Measurements from ENCODE around the gene LAMA4. TPM values are rescaled to one million over a fixed set of nuclear protein-coding genes. Genes with fewer than 3 reads are reported as not detected.

Gene LAMA4
- polyA plus RNA-seq, 1 donor from 2014 or later: 0.69 TPM

DNA sequence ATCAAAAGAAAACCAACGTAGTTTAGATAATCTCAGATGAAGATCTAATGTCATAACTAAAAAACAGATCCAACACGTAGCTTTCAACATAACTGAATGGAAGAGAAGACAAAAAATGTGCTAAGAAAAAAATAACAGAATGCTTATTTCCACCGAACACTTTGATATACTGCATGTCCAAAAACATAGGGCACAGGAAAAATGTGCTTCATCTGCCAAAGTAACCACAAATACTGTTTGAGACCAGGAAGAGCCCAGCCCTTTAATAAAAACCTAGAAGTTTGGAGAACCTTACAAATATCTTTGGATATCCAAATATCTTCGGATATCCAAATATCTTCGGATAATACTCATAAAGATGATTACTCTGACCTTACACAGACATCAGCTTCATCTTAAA is 19.8 kb downstream of the LAMA4 start:
- no peak for TF ChIP-seq RAD21 (conservative IDR thresholded peaks at IDR 0.05)

DNA sequence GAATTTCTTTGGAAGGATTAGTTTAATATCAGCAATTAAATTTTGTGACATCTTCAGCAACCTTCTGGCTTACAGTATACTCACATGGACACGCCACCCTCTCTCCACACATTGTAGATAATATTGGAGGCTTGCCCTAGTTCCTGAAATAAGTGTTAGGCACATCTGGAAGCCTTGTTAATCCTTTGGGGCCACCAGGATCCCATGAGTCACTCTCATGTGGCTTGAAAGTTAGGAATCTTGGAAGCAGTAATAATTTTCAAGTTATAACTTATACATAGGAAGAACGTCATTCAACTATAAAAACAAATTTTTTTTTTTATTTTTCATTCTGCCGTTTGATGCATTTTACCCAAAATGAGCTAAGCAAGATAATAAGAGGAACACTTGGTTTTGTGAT is 20.5 kb downstream of the LAMA4 start:
- H3K4me3 ChIP-seq (ENCODE audit: low read length): no peak overlapping the region
- no peaks in the 10 kb centered on the region for H3K9me2 ChIP-seq (ENCODE audit: insufficient read depth, low read length)
- no peak overlapping the region for H3K9ac ChIP-seq (ENCODE audit: low read length)
- no peaks in the 10 kb centered on the region for H3K9me3 ChIP-seq (ENCODE audit: low read length)
- no peak overlapping the region for H3K27ac ChIP-seq (ENCODE audit: low read length)
- no peaks in the 10 kb centered on the region for H3K79me2 ChIP-seq (replicated peaks; ENCODE audit: insufficient read depth, low read length)
- H2AFZ ChIP-seq (ENCODE audit: low read depth, low read length): no peak overlapping the region
- H3K4me2 ChIP-seq (ENCODE audit: low read length): no peak overlapping the region
- no peaks in the 10 kb centered on the region for H4K20me1 ChIP-seq (ENCODE audit: insufficient read depth)
- no peaks in the 10 kb centered on the region for H3K27me3 ChIP-seq (ENCODE audit: insufficient read depth, low read depth, low read length)
- H3F3A ChIP-seq (ENCODE audit: insufficient read depth, low read length, poor library complexity, severe bottlenecking): no peaks in the 10 kb centered on the region
- no peaks in the 10 kb centered on the region for H3K36me3 ChIP-seq (ENCODE audit: insufficient read depth, low read length)
- no peak for TF ChIP-seq CTCF (IDR thresholded peaks at IDR 0.05; ENCODE audit: poor library complexity, severe bottlenecking)
- TF ChIP-seq RAD21 (conservative IDR thresholded peaks at IDR 0.05): no peak
- TF ChIP-seq EZH2 (IDR thresholded peaks at IDR 0.05; ENCODE audit: borderline replicate concordance, insufficient read depth, low read length, poor library complexity, severe bottlenecking): no peak
- TF ChIP-seq MXI1 (conservative IDR thresholded peaks at IDR 0.05; ENCODE audit: poor library complexity, severe bottlenecking): no peak
- TF ChIP-seq EP300 (conservative IDR thresholded peaks at IDR 0.05; ENCODE audit: poor library complexity, severe bottlenecking): no peak
- TF ChIP-seq POLR2AphosphoS5 (IDR thresholded peaks at IDR 0.05): no peak
- no peak for TF ChIP-seq TAF1 (IDR thresholded peaks at IDR 0.05; ENCODE audit: low read depth)
- TF ChIP-seq REST (IDR thresholded peaks at IDR 0.05; ENCODE audit: borderline replicate concordance): no peak
- no peak for TF ChIP-seq SMC3 (conservative IDR thresholded peaks at IDR 0.05; ENCODE audit: poor library complexity)

More for the DNA sequence above, 19.8 kb downstream of the LAMA4 start:
- H3K9me3 ChIP-seq (ENCODE audit: low read length): no peaks in the 10 kb centered on the region
- no peak overlapping the region for H3K27ac ChIP-seq (ENCODE audit: low read length)
- no peak overlapping the region for H3K9ac ChIP-seq (ENCODE audit: low read length)
- H2AFZ ChIP-seq (ENCODE audit: low read depth, low read length): no peak overlapping the region
- H4K20me1 ChIP-seq (ENCODE audit: insufficient read depth): no peaks in the 10 kb centered on the region
- H3K9me2 ChIP-seq (ENCODE audit: insufficient read depth, low read length): no peaks in the 10 kb centered on the region
- no peak overlapping the region for H3K4me3 ChIP-seq (ENCODE audit: low read length)
- no peaks in the 10 kb centered on the region for H3F3A ChIP-seq (ENCODE audit: insufficient read depth, low read length, poor library complexity, severe bottlenecking)
- no peak overlapping the region for H3K4me2 ChIP-seq (ENCODE audit: low read length)
- H3K36me3 ChIP-seq (ENCODE audit: insufficient read depth, low read length): no peaks in the 10 kb centered on the region
- H3K79me2 ChIP-seq (replicated peaks; ENCODE audit: insufficient read depth, low read length): no peaks in the 10 kb centered on the region
- no peaks in the 10 kb centered on the region for H3K27me3 ChIP-seq (ENCODE audit: insufficient read depth, low read depth, low read length)

GRCh38 chr6:112232845-112233256 is 21.5 kb downstream of the LAMA4 start:
- Histone ChIP-seq H3K9me3 (ENCODE audit: low read length) (no peaks in the 10 kb centered on the region), H3K9me2 (ENCODE audit: insufficient read depth, low read length) (no peaks in the 10 kb centered on the region), H4K20me1 (ENCODE audit: insufficient read depth) (no peaks in the 10 kb centered on the region), H3K9ac (ENCODE audit: low read length) (no peak overlapping the region), H2AFZ (ENCODE audit: low read depth, low read length) (no peak overlapping the region), H3K4me3 (ENCODE audit: low read length) (no peak overlapping the region), H3K4me2 (ENCODE audit: low read length) (no peak overlapping the region), H3K27me3 (ENCODE audit: insufficient read depth, low read depth, low read length) (no peaks in the 10 kb centered on the region), H3K36me3 (ENCODE audit: insufficient read depth, low read length) (no peaks in the 10 kb centered on the region), H3K27ac (ENCODE audit: low read length) (no peak overlapping the region), H3K79me2 (replicated peaks; ENCODE audit: insufficient read depth, low read length) (no peaks in the 10 kb centered on the region), H3F3A (ENCODE audit: insufficient read depth, low read length, poor library complexity, severe bottlenecking) (no peaks in the 10 kb centered on the region)
- no peak for TF ChIP-seq TAF1 (IDR thresholded peaks at IDR 0.05; ENCODE audit: low read depth)
- no peak for TF ChIP-seq EZH2 (IDR thresholded peaks at IDR 0.05; ENCODE audit: borderline replicate concordance, insufficient read depth, low read length, poor library complexity, severe bottlenecking)
- no peak for TF ChIP-seq SMC3 (conservative IDR thresholded peaks at IDR 0.05; ENCODE audit: poor library complexity)
